H1 (cell line): Measurements from ENCODE around the gene STARD8. TPM values are rescaled to one million over a fixed set of nuclear protein-coding genes. Genes with fewer than 3 reads are reported as not detected.

Source experiments
- CTCF ChIA-PET: fragments of 300-600 bp; sonication (Branson Sonifier 250); formaldehyde crosslinking; loops from one replicate; lab custom pipeline; 2021; ENCODE audit not compliant: partially characterized antibody; lab: Charles Lee
- POLR2A ChIA-PET: fragments of 300-600 bp; sonication (Branson Sonifier 250); formaldehyde crosslinking; loops from one replicate; lab custom pipeline; 2021; ENCODE audit warnings: inconsistent platforms; ENCODE audit not compliant: partially characterized antibody; lab: Charles Lee
- DNase-seq, 2 experiments: peaks; one replicate each; pipeline versions ENCODE4 v3.0.0 to v3.0.0-alpha.2; 2010 to 2022; ENCODE audit warnings: low spot score in 2 of 2, low read depth in 1 of 2, mixed read lengths in 1 of 2
- FAIRE-seq: peaks from 2 replicates; lab custom pipeline; 2011; peaks lifted over from hg19 to GRCh38; lab: Jason Lieb, UNC
- H2AFZ ChIP-seq: 2 replicates; pipeline ENCODE4 v1.8.1; 2012; ENCODE audit warnings: low read length, inconsistent platforms
- H2AK5ac ChIP-seq: 2 replicates; pipeline ENCODE4 v1.6.1; 2013; ENCODE audit warnings: low read depth, low read length
- H2BK120ac ChIP-seq: replicated peaks from 2 replicates; pipeline ENCODE3; 2013; ENCODE audit warnings: low read depth, low read length, inconsistent platforms
- H2BK12ac ChIP-seq: 2 replicates; pipeline ENCODE4 v1.6.1; 2013; ENCODE audit warnings: low read depth, low read length
- H2BK15ac ChIP-seq: 2 replicates; pipeline ENCODE4 v1.6.1; 2013; ENCODE audit warnings: low read length
- H2BK20ac ChIP-seq: 2 replicates; pipeline ENCODE4 v1.6.1; 2013; ENCODE audit warnings: low read length
- H2BK5ac ChIP-seq: 2 replicates; pipeline ENCODE4 v1.6.1; 2013; ENCODE audit warnings: low read depth, low read length
- H3K14ac ChIP-seq: 2 replicates; pipeline ENCODE4 v1.6.1; 2013; ENCODE audit warnings: inconsistent platforms; ENCODE audit not compliant: insufficient read length
- H3K18ac ChIP-seq: 2 replicates; pipeline ENCODE4 v1.6.1; 2013; ENCODE audit warnings: low read length; ENCODE audit errors: extremely low read depth
- H3K23ac ChIP-seq: 2 replicates; pipeline ENCODE4 v1.6.1; 2013; ENCODE audit warnings: inconsistent platforms; ENCODE audit not compliant: insufficient read length
- H3K23me2 ChIP-seq: 2 replicates; pipeline ENCODE4 v1.6.1; 2013; ENCODE audit warnings: low read depth, low read length
- H3K27ac ChIP-seq: 2 replicates; pipeline ENCODE4 v1.6.1; 2011; ENCODE audit warnings: low read depth, low read length, inconsistent platforms
- H3K27me3 ChIP-seq, 4 experiments: replicated peaks in 1 of 4; 1 replicate in 1 of 4; 2 replicates in 3 of 4; pipeline versions ENCODE4 v1.6.1 to v1.8.1; 2011 to 2013; ENCODE audit warnings: low read length in 3 of 4, mild to moderate bottlenecking in 3 of 4, inconsistent platforms in 2 of 4, mixed read lengths in 2 of 4, moderate library complexity in 1 of 4; ENCODE audit not compliant: control insufficient read depth in 3 of 4, insufficient read depth in 3 of 4; ENCODE audit errors: extremely low read depth in 1 of 4
- H3K36me3 ChIP-seq, 4 experiments: 2 replicates each; pipeline versions ENCODE4 v1.6.1 to v1.8.1; 2011 to 2013; ENCODE audit warnings: mild to moderate bottlenecking in 4 of 4, low read length in 3 of 4, moderate library complexity in 2 of 4, control low read depth in 1 of 4, inconsistent platforms in 1 of 4; ENCODE audit not compliant: insufficient read depth in 4 of 4, control insufficient read depth in 2 of 4
- H3K4ac ChIP-seq: replicated peaks from 2 replicates; pipeline ENCODE3; 2013; ENCODE audit warnings: low read length, low read depth, mixed read lengths, inconsistent platforms; ENCODE audit not compliant: insufficient read length
- H3K4me1 ChIP-seq, 4 experiments: replicated peaks in 1 of 4; 1 replicate in 1 of 4; 2 replicates in 3 of 4; pipeline versions ENCODE4 v1.6.1 to v1.8.1; 2011 to 2013; ENCODE audit warnings: low read length in 3 of 4, inconsistent platforms in 2 of 4, mixed read lengths in 1 of 4; ENCODE audit not compliant: insufficient read depth in 4 of 4, control insufficient read depth in 3 of 4
- H3K4me2 ChIP-seq, 2 experiments: 2 replicates each; pipeline versions ENCODE4 v1.6.1 to v1.8.1; 2011 to 2013; ENCODE audit warnings: low read depth in 2 of 2, low read length in 2 of 2, control low read depth in 1 of 2, inconsistent platforms in 1 of 2, mild to moderate bottlenecking in 1 of 2; ENCODE audit not compliant: insufficient read depth in 1 of 2
- H3K4me3 ChIP-seq, 4 experiments: fragments of 200-600, 300-600 bp in 1 of 4; sonication (generic), shearing (Covaris generic), sonication (Bioruptor Twin) in 1 of 4; 2 replicates each; pipeline versions ENCODE4 v1.5.1 to v1.8.1; 2011 to 2016; ENCODE audit warnings: low read length in 4 of 4, low read depth in 3 of 4, control low read depth in 2 of 4, inconsistent platforms in 2 of 4, mild to moderate bottlenecking in 2 of 4, mixed read lengths in 1 of 4, moderate library complexity in 1 of 4; ENCODE audit not compliant: insufficient read depth in 2 of 4; ENCODE audit errors: extremely low read depth in 1 of 4
- H3K56ac ChIP-seq: replicated peaks from 2 replicates; pipeline ENCODE3; 2013; ENCODE audit warnings: low read depth, mild to moderate bottlenecking, mixed read lengths, low read length, inconsistent platforms; ENCODE audit not compliant: insufficient read length
- H3K79me1 ChIP-seq: 2 replicates; pipeline ENCODE4 v1.6.1; 2013; ENCODE audit warnings: low read depth, low read length, control low read depth
- H3K79me2 ChIP-seq, 2 experiments: 2 replicates each; pipeline versions ENCODE4 v1.6.1 to v1.8.1; 2012 to 2013; ENCODE audit warnings: low read length in 2 of 2, mild to moderate bottlenecking in 2 of 2, inconsistent platforms in 1 of 2; ENCODE audit not compliant: insufficient read depth in 2 of 2, control insufficient read depth in 1 of 2
- H3K9ac ChIP-seq, 4 experiments: replicated peaks in 1 of 4; 1 replicate in 1 of 4; 2 replicates in 3 of 4; pipeline versions ENCODE4 v1.6.1 to v1.8.1; 2011 to 2013; ENCODE audit warnings: low read depth in 3 of 4, low read length in 3 of 4, control low read depth in 2 of 4, mild to moderate bottlenecking in 2 of 4, moderate library complexity in 2 of 4, inconsistent platforms in 1 of 4; ENCODE audit errors: extremely low read depth in 1 of 4
- H3K9me3 ChIP-seq, 2 experiments: 2 replicates each; pipeline versions ENCODE4 v1.6.1 to v1.8.1; 2012 to 2013; ENCODE audit warnings: mild to moderate bottlenecking in 2 of 2, moderate library complexity in 2 of 2, control low read depth in 1 of 2, inconsistent platforms in 1 of 2, low read depth in 1 of 2, low read length in 1 of 2, mixed read lengths in 1 of 2; ENCODE audit not compliant: insufficient read depth in 2 of 2
- H4K20me1 ChIP-seq, 2 experiments: replicated peaks in 1 of 2; 2 replicates each; pipeline versions ENCODE3 to v1.8.1; 2011 to 2013; ENCODE audit warnings: inconsistent platforms in 2 of 2, low read length in 2 of 2, mild to moderate bottlenecking in 1 of 2; ENCODE audit not compliant: insufficient read depth in 2 of 2, control insufficient read depth in 1 of 2
- H4K5ac ChIP-seq: 2 replicates; pipeline ENCODE4 v1.6.1; 2013; ENCODE audit warnings: low read length, low read depth, mixed read lengths, inconsistent platforms; ENCODE audit not compliant: insufficient read length
- H4K8ac ChIP-seq: 2 replicates; pipeline ENCODE4 v1.8.0; 2013; ENCODE audit warnings: mild to moderate bottlenecking, moderate library complexity, low read length, inconsistent platforms; ENCODE audit not compliant: insufficient read depth; ENCODE audit errors: extremely low read depth
- H4K91ac ChIP-seq: replicated peaks from 2 replicates; pipeline ENCODE3; 2013; ENCODE audit warnings: low read length, mixed read lengths, inconsistent platforms; ENCODE audit not compliant: insufficient read length
- ATF3 ChIP-seq: IDR thresholded peaks from 2 replicates; pipeline ENCODE4 v1.6.1; 2011; ENCODE audit warnings: low read depth, mild to moderate bottlenecking, low read length; ENCODE audit not compliant: insufficient read depth
- BRCA1 ChIP-seq: IDR thresholded peaks from 2 replicates; pipeline ENCODE4 v1.6.1; 2012; ENCODE audit warnings: low read depth, low read length, improper control_type of control experiment
- CREB1 ChIP-seq: IDR thresholded peaks from 2 replicates; pipeline ENCODE4 v1.6.1; 2012; ENCODE audit warnings: inconsistent platforms
- E2F6 ChIP-seq: IDR thresholded peaks from 2 replicates; pipeline ENCODE4 v1.6.1; 2012; ENCODE audit warnings: inconsistent platforms
- KDM1A ChIP-seq: fragments of 200-600, 300-600 bp; sonication (generic); IDR thresholded peaks from 2 replicates; pipeline ENCODE4 v1.7.1; 2016; ENCODE audit warnings: mild to moderate bottlenecking, low read length, borderline replicate concordance
- MAX ChIP-seq: IDR thresholded peaks from 2 replicates; pipeline ENCODE4 v1.6.1; 2012; ENCODE audit warnings: inconsistent platforms
- RAD21 ChIP-seq, 2 experiments: IDR thresholded peaks in 1 of 2; conservative IDR thresholded peaks in 1 of 2; 2 replicates each; pipeline ENCODE4 v1.6.1; 2011; ENCODE audit warnings: low read depth in 2 of 2, low read length in 2 of 2, improper control_type of control experiment in 1 of 2, inconsistent platforms in 1 of 2, mild to moderate bottlenecking in 1 of 2, moderate library complexity in 1 of 2
- SIN3A ChIP-seq, 2 experiments: IDR thresholded peaks in 1 of 2; conservative IDR thresholded peaks in 1 of 2; 2 replicates each; pipeline ENCODE4 v1.6.1; 2011 to 2012; ENCODE audit warnings: low read length in 2 of 2, improper control_type of control experiment in 1 of 2, low read depth in 1 of 2, mild to moderate bottlenecking in 1 of 2
- SIX5 ChIP-seq: IDR thresholded peaks from 2 replicates; pipeline ENCODE4 v1.6.1; 2011; ENCODE audit warnings: mild to moderate bottlenecking, low read depth, low read length
- SP4 ChIP-seq: IDR thresholded peaks from 2 replicates; pipeline ENCODE4 v1.6.1; 2012; ENCODE audit warnings: low read length, inconsistent platforms
- WGBS, 2 experiments: shearing (Covaris generic) in 1 of 2; methylation state at CpG; one replicate each; pipeline versions ENCODE4 v1.1.6 to v1.1.7; 2013 to 2015; ENCODE audit warnings: low lambda C conversion rate in 2 of 2, mixed read lengths in 2 of 2, inconsistent platforms in 1 of 2, low coverage in 1 of 2, missing lambda C conversion rate in 1 of 2; ENCODE audit not compliant: insufficient replicate concordance in 2 of 2, insufficient coverage in 1 of 2, insufficient read length in 1 of 2; ENCODE audit errors: extremely low coverage in 1 of 2, missing lambda C conversion rate in 1 of 2; 5-methylcytosine and 5-hydroxymethylcytosine counted together
- polyA plus RNA-seq, 7 experiments: library from polyadenylated mRNA; depleted of rRNA in 3 of 7; stranded (reverse) in 5 of 7; unstranded in 2 of 7; fragments of >200 nt in 5 of 7; fragments of 200-250 nt in 2 of 7; gene quantifications; 1 replicate in 5 of 7; 2 replicates in 1 of 7; 4 replicates in 1 of 7; pipeline versions ENCODE4 v1.2.1 to v1.2.3, GENCODE V29; 2011 to 2013; ENCODE audit warnings: missing spikeins in 2 of 7, mixed read lengths in 2 of 7
- total RNA-seq: library from RNA; stranded (reverse); fragmentation: NEBNext Ultra II Directional; extraction: Animal tissue kit (Norgen Biotek cat#: 25700); gene quantifications from 2 replicates; pipeline ENCODE4 v1.2.1, GENCODE V29; 2021

The STARD8 gene
- total and polyA plus RNA-seq, 2 of the 8 experiments (the other 6 are each of a cell fraction or from before 2014, with no cell fraction given): 1.8 to 3.8 TPM

GRCh38 chrX:68719181-68719903 lies 71.9 kb downstream of the STARD8 start:
- no peak overlapping the region for H3K4me3 ChIP-seq
- no peak overlapping the region for H4K8ac ChIP-seq
- H2BK15ac ChIP-seq: no peak overlapping the region
- no peak overlapping the region for H2AK5ac ChIP-seq
- H3K79me1 ChIP-seq: no peaks in the 10 kb centered on the region
- no peaks in the 10 kb centered on the region for H3K23me2 ChIP-seq
- no peak overlapping the region for H4K5ac ChIP-seq
- CTCF ChIA-PET: interaction anchor here (0.8 to 2.9 kb wide), 6 partner anchors 9 to 207 kb away, joined by 3 to 12 read pairs (median 4); no protein-coding TSS in a partner anchor
- H3K27ac ChIP-seq: no peak overlapping the region
- no peak overlapping the region for H3K23ac ChIP-seq
- POLR2A ChIA-PET: no interaction called here
- H3K4me2 ChIP-seq: no peak overlapping the region
- H3K79me2 ChIP-seq: no peaks in the 10 kb centered on the region
- H3K4ac ChIP-seq: no peak overlapping the region
- TF ChIP-seq ATF3 (no peak), BRCA1 (no peak), E2F6 (no peak), SP4 (no peak), RAD21 (IDR thresholded peaks at IDR 0.05 in 1 of 2, conservative IDR thresholded peaks at IDR 0.05 in 1 of 2; ENCODE audit: low read depth in 2 of 2, low read length in 2 of 2) (no peak), MAX (no peak), CREB1 (no peak), SIX5 (no peak), KDM1A (no peak), SIN3A (conservative IDR thresholded peaks at IDR 0.05 in 1 of 2, IDR thresholded peaks at IDR 0.05 in 1 of 2; ENCODE audit: low read depth in 1 of 2, low read length in 2 of 2) (no peak)
- TF ChIP-seq, all 59 proteins: peak for 0
- no peak overlapping the region for H3K9ac ChIP-seq
- H3K36me3 ChIP-seq: no peaks in the 10 kb centered on the region
- H3K56ac ChIP-seq: no peak overlapping the region
- no peak overlapping the region for H4K91ac ChIP-seq
- H4K20me1 ChIP-seq: peaks cover 0 to 1% of the 10 kb centered on the region in 2 experiments
- no peaks in the 10 kb centered on the region for H3K27me3 ChIP-seq
- no peak overlapping the region for H3K18ac ChIP-seq
- no peak overlapping the region for H2BK12ac ChIP-seq
- no peaks in the 10 kb centered on the region for H3K4me1 ChIP-seq
- H2BK20ac ChIP-seq: no peak overlapping the region
- FAIRE-seq (no peak), DNase-seq (no peak)
- 92% methylated on average over 9 of the region's 14 CpGs; no CpG with 5 or more reads in 1 of the 2 experiments for WGBS, 2 experiments
- H3K14ac ChIP-seq: no peak overlapping the region
- H3K9me3 ChIP-seq: no peaks in the 10 kb centered on the region
- no peak overlapping the region for H2BK120ac ChIP-seq
- H2AFZ ChIP-seq: no peak overlapping the region
- no peak overlapping the region for H2BK5ac ChIP-seq
